Lung (tissue), 12 donors: ENCODE data around the gene CLCNKA. TPM values are rescaled to one million over a fixed set of nuclear protein-coding genes. Genes with fewer than 3 reads are reported as not detected.
A peak's percentile ranks its signal among the peaks of the same experiment; 100 is the strongest.
"Not testable (repeated sequence)": the region's sequence is repeated elsewhere in the genome, so short reads cannot be mapped to it uniquely, and the experiment has no call there.

Experiments
- ATAC-seq: fragments of 200-7000 bp; cut with Tn5 transposase; one replicate; pipeline ENCODE4 v1.9.1; 2020; ENCODE audit warnings: moderate number of reproducible peaks; ENCODE audit not compliant: insufficient read depth, low FRiP score
- DNase-seq, 3 donors: peaks; one replicate each; pipeline ENCODE4 v3.0.0-alpha.2; 2013 to 2017
- H3K27ac ChIP-seq, 2 donors: one replicate each; pipeline ENCODE4 v1.5.1; 2013; ENCODE audit warnings: mild to moderate bottlenecking in 2 of 2, moderate library complexity in 2 of 2, control low read depth in 1 of 2, inconsistent platforms in 1 of 2, low read depth in 1 of 2, low read length in 1 of 2
- H3K27me3 ChIP-seq, 3 donors: one replicate each; pipeline ENCODE4 v1.5.1; 2013; ENCODE audit warnings: low read length in 2 of 3; ENCODE audit not compliant: control insufficient read depth in 3 of 3, insufficient read depth in 3 of 3
- H3K36me3 ChIP-seq, 4 donors: one replicate each; pipeline ENCODE4 v1.5.1; 2013; ENCODE audit warnings: low read length in 4 of 4, mild to moderate bottlenecking in 1 of 4, moderate library complexity in 1 of 4; ENCODE audit not compliant: control insufficient read depth in 4 of 4, insufficient read depth in 4 of 4
- H3K4me1 ChIP-seq, 5 donors: one replicate each; pipeline ENCODE4 v1.5.1; 2013; ENCODE audit warnings: low read length in 5 of 5, mild to moderate bottlenecking in 2 of 5, moderate library complexity in 1 of 5; ENCODE audit not compliant: control insufficient read depth in 5 of 5, insufficient read depth in 5 of 5
- H3K4me3 ChIP-seq: one replicate; pipeline ENCODE4 v1.5.1; 2013; ENCODE audit warnings: mild to moderate bottlenecking, control low read depth, moderate library complexity
- H3K9ac ChIP-seq, 2 donors: one replicate each; pipeline ENCODE4 v1.5.1; 2013; ENCODE audit warnings: low read length in 2 of 2, control low read depth in 1 of 2; ENCODE audit not compliant: insufficient read depth in 1 of 2
- H3K9me3 ChIP-seq, 4 donors: one replicate each; pipeline ENCODE4 v1.5.1; 2013; ENCODE audit warnings: low read length in 3 of 4, mild to moderate bottlenecking in 1 of 4, moderate library complexity in 1 of 4; ENCODE audit not compliant: control insufficient read depth in 4 of 4, insufficient read depth in 3 of 4
- CTCF ChIP-seq: IDR thresholded peaks from 2 replicates; pipeline ENCODE4 v1.5.1; 2012; ENCODE audit warnings: mild to moderate bottlenecking; ENCODE audit errors: control extremely low read depth, extremely low read depth
- WGBS, 2 donors: extraction: QIAGEN DNeasy Blood & Tissue Kit; methylation state at CpG; one replicate each; pipeline ENCODE4 v1.1.7; 2013; 5-methylcytosine and 5-hydroxymethylcytosine counted together
- polyA plus RNA-seq, 2 donors: library from polyadenylated mRNA; stranded (reverse); fragments of 200-250 nt; gene quantifications; one replicate each; pipeline ENCODE4 v1.2.1, GENCODE V29; 2013
- total RNA-seq, 2 donors: library from RNA; depleted of rRNA in 1 of 2; stranded (reverse); fragments of >200 nt in 1 of 2; gene quantifications; one replicate each; pipeline ENCODE4 v1.2.1, GENCODE V29; 2014 to 2021
- donor health status: control.
- donor health status: control.
- donor health status: Bipolar disorder and iron deficiency.
- donor health status: healthy.
- donor health status: DM: yes; HTN: yes; CAD: no.

CLCNKA gene
- total and polyA plus RNA-seq, 4 donors: 0.10 to 1.3 (median 0.17) TPM; not detected in 1

DNA sequence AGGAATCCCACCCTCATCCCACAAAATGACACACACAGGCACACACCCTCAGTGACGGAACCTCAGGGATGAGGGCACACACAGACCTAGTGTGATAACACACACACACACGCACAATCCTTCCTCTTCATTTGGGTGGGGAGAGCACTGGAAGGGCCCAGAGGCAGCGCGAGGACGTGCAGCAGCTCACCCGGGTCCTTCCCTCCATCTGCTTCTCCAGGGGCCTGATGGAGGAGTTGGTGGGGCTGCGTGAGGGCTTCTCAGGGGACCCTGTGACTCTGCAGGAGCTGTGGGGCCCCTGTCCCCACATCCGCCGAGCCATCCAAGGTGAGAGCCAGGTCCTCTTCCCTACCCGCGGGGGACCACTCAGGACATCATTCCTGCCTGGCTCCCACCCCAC, 557 bp downstream of the CLCNKA start:
- H3K27ac ChIP-seq: no peak overlapping the region
- H3K4me1 ChIP-seq: peaks cover 0 to 15% (median 10%) of the 10 kb centered on the region in 5 donors
- no peak for ATAC-seq
- no peaks in the 10 kb centered on the region for H3K9me3 ChIP-seq
- 80 to 84% methylated on average over 11 of the region's 11 CpGs for WGBS, 2 donors
- no peak overlapping the region for H3K4me3 ChIP-seq
- no peak for DNase-seq
- H3K27me3 ChIP-seq: no peaks in the 10 kb centered on the region
- H3K36me3 ChIP-seq: no peaks in the 10 kb centered on the region
- TF ChIP-seq CTCF: no peak
- H3K9ac ChIP-seq: no peak overlapping the region

DNA sequence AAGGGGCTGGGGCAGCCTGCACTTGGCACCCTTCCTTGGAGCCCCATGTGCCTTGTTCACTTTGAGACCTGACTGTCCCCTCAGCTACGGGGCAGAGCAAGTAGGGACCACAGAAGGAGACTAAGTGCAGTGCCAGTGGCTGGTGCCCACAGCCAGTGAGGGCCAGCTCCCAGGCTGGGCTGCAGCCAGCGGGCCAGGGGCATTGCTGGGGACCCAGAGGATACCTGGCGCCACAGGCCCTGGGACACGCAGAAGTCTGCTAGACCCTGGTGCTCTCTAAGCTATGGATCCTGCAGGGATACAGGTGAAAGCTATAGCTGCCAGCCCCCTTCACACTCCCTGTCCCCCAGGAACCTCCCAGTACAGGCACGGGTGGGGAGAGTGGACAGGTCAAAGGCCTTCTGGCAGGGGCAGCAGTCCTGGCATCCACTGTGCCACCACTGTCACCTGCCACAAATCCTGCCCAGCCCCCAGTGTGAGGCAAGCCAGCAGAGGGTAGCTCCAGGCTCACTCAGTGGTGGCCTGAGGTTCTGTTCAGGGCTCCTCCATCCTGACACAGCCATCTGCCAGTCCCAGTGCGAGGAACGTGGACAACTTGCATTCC, 1.3 kb downstream of the CLCNKA start:
- Histone ChIP-seq H3K27me3 (no peaks in the 10 kb centered on the region), H3K4me1 (peaks cover 0 to 12% (median 6%) of the 10 kb centered on the region in 5 donors), H3K9ac (no peak overlapping the region), H3K27ac (no peak overlapping the region), H3K36me3 (no peaks in the 10 kb centered on the region), H3K9me3 (no peaks in the 10 kb centered on the region), H3K4me3 (no peak overlapping the region)
- WGBS, 2 donors: 84 to 91% methylated on average over 7 of the region's 7 CpGs
- TF ChIP-seq CTCF: no peak
- DNase-seq (no peak), ATAC-seq (no peak)

DNA sequence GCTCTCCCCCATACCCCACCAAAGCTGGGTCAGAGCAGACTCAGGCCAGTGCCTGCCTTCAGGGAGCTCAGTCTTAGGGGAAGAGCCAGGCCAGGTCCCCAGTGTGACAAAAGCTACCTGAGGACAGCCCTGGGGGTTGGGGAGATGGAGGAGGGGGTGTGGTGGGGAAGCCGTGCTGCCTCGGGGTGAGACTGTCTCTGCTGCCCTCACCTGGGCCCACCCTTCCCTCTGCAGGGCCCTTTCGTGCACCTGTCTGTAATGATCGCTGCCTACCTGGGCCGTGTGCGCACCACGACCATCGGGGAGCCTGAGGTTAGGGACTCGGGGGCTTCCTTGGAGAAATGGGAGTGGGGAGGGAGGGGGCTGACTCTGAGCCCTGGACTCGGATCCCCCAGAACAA, 4.5 kb downstream of the CLCNKA start:
- not testable (repeated sequence) for H3K4me3 ChIP-seq

DNA sequence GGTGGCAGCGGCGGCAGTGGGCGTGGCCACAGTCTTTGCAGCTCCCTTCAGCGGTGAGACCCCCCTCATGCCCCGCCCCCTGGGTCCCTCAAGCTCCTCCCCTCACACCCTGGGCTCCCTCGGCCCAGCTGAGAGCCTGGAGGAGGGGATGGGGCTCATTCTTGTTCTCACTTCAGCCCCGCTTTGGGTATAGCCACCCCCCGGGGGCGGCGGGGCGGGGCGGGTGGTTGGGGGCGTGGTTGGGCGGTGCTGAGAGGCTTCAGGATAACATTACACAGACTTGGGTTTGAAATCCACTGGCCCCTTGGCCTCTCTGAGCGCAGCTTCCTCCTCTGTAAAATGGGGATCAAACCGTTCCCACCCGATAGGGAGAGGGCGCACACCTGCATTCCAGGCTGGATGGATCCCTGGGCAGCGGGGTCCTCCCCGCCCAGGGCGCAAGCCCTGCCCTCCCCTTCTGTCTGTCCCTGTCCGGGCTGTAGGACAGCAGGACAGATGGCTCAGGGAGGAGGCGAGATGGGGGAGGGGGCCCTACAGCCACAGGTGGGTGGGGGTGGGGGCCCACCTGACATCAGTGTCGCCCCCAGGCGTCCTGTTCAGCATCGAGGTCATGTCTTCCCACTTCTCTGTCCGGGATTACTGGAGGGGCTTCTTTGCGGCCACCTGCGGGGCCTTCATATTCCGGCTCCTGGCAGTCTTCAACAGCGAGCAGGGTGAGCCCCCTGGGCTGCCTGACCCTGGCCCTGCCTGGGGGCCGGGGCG, 5.1 kb downstream of the CLCNKA start:
- Histone ChIP-seq H3K4me1 (peaks cover 0 to 5% (median 0%) of the 10 kb centered on the region in 5 donors), H3K36me3 (no peaks in the 10 kb centered on the region), H3K9ac (no peak overlapping the region), H3K27me3 (no peaks in the 10 kb centered on the region), H3K9me3 (no peaks in the 10 kb centered on the region), H3K27ac (no peak overlapping the region), H3K4me3 (no peak overlapping the region)
- TF ChIP-seq CTCF: no peak
- DNase-seq (peak; percentile 64 to 78 (median 64)), ATAC-seq (no peak)
- WGBS, 2 donors: 10 to 11% methylated on average over 31 to 33 of the region's 33 CpGs

More for the DNA sequence above, 4.5 kb downstream of the CLCNKA start:
- H3K27ac ChIP-seq, H3K4me1 ChIP-seq, H3K36me3 ChIP-seq, H3K9me3 ChIP-seq, H3K9ac ChIP-seq, ATAC-seq, H3K27me3 ChIP-seq, DNase-seq: not testable (repeated sequence)
- WGBS, 2 donors: 35 to 38% methylated on average over 8 to 9 of the region's 10 CpGs
